ENCODE data around the gene C5orf46.
A peak's percentile ranks its signal among the peaks of the same experiment; 100 is the strongest.

Gene C5orf46

DNA sequence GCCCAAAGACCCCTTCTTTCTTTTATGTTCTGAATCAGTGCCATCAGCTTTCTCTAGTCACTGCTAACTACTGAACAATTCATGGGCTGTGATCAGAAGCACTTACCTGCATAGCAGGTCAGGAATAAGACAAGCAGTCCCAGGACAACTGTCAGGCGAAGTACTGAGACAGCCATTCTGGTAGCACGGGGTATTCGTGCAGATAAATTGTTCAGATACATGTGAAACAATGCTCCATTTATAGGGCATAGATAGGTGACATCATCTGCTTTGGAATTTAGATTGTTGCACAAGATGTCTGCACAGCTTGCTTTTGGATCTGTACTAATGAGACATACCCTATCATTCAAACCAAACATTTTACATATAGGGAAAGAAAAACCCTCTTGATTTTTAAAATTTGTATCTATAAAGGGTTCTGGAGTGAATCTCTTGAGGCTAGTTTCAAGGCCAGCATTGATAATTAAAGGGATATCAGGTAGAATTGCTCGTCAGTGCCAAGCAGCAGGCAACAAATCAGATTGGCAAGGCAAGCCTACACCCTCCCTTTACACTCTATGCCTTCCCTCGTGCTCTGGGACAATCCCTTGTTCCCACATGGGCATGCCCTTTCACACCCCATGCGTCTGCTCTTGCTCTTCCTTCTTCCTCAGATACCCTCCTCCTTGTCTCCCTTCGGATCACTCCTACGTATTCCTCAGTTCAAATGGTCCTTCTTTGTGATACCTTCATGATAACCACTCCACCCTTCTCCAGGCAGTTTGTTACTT lies at the start of gene C5orf46:
TSS of gene C5orf46 (minus strand) at position 213 of the 770 bp plus-strand sequence. CDS start at position 176, 37 bp downstream.
- TF ChIP-seq GATA2 (IDR thresholded peaks at IDR 0.05; ENCODE audit: low read depth, low read length) (no peak), GATA3 (IDR thresholded peaks at IDR 0.05; ENCODE audit: low read depth, low read length) (no peak)

DNA sequence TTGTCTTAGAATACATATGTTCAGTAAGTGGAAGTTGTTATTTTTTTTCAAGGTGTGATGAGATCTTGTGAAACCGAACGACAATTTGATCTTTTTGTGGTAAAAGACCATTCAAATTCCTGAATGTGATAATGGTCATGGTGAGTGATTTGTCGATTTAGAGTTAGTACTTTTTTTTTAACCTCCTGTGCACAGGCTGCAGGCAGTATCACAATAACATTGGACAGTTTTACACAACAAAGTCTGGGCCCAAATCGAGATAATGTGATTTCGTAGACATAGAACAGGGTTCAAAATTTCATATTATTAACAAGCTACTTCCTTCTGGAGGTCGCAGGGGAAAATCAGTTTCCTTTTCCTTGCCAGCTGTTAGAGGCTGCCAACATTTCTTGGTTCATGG lies 48.6 kb upstream of the C5orf46 start:
- no peak for TF ChIP-seq GATA3 (IDR thresholded peaks at IDR 0.05; ENCODE audit: low read depth, low read length)
- no peak for TF ChIP-seq GATA2 (IDR thresholded peaks at IDR 0.05; ENCODE audit: low read depth, low read length)

DNA sequence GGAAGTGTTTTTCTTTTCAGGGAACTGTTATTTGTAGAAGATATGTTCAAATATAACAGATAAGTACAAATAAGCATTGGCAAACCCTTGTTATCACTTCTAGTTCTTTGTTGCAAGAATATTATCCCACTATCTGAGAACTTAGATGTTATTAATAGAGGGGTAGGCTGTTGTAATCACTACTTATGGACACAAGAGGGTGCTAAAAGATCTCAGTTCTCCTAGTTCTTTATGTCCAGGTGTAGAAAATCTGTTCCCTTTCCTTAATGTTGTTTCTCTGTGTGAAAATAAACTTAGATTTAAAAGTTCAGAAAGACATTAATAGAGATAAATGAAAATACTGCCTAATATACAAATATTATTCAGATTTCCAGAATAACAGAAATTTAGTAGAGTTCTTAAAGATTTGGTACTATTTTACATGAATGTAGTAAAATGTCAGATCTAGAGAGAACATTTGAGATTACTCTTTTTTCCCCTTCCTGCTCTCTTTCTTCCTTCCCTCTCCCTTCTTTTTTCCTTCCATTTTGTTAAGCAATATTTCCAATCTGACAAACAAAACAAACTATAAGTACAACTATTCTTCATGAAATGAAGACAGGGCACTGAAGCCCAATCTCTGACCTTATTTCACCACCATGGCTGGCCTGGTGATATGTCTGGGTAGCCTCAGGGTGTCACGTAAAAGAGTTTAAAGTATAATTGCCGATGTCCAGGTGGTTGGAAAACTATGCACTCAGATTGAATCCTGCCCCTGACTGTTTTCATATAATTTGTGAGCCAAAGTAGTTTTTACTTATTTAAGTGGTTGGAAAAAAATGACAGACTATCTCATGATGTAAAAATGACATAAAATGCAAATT lies 43.6 kb upstream of the C5orf46 start:
- no peak for TF ChIP-seq GATA2 (IDR thresholded peaks at IDR 0.05; ENCODE audit: low read depth, low read length)
- TF ChIP-seq GATA3 (IDR thresholded peaks at IDR 0.05; ENCODE audit: low read depth, low read length) = no peak

DNA sequence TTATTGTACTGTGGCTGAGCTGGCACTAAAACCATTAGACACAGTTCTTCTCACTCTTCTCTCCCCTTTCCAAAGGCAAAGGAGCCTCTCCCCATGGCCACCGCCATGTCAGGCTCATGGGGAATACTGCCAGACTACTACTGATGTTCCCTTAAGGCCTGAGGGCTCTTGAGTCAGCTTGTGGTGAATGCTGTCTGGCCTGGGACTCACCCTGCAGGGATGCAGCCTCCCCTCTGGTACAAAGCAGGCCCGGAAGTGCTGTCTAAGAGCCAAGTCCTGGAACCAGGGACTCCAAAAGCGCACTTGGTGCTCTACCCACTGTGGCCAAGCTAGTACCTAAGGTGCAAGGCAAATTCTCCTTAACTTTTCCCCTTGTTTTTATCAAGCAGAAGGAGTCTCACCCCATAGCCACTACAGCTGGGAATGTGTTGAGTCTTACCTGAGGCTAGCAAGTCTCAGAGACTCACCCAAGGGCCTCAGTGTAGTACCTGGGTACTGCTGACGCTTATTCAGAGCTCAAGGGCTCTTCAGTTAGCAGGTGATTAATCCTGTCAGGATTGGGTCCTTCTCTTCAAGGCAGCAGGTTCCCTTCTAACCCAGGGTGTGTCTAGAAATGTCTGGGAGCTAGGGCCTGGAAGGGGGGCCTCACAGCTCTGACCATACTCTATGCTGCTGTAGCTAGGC lies 33.2 kb upstream of the C5orf46 start:
- TF ChIP-seq GATA2 (IDR thresholded peaks at IDR 0.05; ENCODE audit: low read depth, low read length) = no peak
- TF ChIP-seq GATA3 (IDR thresholded peaks at IDR 0.05; ENCODE audit: low read depth, low read length) = no peak

DNA sequence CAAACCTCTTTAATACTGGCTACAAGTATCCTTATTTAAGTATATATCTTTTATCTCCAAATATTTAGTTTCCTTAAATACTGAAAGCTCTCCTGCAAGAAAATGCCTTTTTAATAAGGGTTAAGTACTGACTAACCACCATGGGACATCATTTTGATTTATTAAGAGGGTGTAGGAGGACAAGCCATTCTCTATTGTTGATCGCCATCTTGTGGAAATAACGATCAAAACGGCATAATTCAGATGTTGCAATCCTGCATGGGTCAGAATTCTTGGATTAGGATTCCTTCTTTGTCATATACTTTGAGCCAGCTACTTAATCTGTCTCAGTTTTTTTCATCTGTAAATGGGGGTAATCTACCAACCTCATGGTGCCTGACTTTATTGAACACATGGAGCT lies 28.7 kb upstream of the C5orf46 start:
- TF ChIP-seq GATA3 (IDR thresholded peaks at IDR 0.05; ENCODE audit: low read depth, low read length) = no peak
- no peak for TF ChIP-seq GATA2 (IDR thresholded peaks at IDR 0.05; ENCODE audit: low read depth, low read length)

DNA sequence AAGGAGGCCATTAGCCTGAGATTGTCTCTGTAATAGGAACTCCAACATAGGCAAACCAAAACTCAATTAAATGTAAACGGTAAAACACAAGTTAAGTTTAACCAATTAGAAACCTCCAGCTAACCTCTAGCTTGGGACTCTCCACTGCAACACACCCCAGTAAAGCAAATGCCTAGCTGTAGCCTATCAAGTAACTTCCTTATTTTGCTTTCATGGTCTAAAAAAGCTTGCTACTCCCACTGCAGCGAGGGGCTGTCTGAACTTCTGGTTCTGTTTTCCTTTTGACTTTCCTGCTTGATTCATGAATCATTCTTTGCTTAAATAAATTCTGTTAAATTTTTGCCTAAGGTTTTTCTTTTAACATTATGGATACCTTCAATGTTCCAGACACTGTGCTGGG lies 24.4 kb upstream of the C5orf46 start:
- no peak for TF ChIP-seq GATA3 (IDR thresholded peaks at IDR 0.05; ENCODE audit: low read depth, low read length)
- TF ChIP-seq GATA2 (IDR thresholded peaks at IDR 0.05; ENCODE audit: low read depth, low read length) = no peak

DNA sequence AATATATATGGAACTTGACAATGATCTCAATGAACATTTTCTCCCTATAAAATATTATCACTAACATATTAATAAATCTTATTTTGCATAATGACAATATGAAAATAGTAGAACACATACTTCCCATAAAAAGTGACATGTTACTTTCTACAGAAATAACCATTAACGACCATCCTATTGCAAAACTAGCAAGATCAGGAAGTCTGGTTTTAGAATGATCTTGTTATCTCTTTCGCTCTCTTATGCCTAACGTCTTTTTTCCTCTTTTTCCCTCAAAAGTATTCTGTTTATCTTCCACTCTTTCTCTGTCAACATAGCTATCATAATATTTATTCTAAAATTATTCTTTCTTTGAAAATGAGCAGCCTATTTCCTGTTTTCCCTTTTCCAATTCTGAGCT lies 21.6 kb upstream of the C5orf46 start:
- TF ChIP-seq GATA3 (IDR thresholded peaks at IDR 0.05; ENCODE audit: low read depth, low read length) (no peak), GATA2 (IDR thresholded peaks at IDR 0.05; ENCODE audit: low read depth, low read length) (no peak)

DNA sequence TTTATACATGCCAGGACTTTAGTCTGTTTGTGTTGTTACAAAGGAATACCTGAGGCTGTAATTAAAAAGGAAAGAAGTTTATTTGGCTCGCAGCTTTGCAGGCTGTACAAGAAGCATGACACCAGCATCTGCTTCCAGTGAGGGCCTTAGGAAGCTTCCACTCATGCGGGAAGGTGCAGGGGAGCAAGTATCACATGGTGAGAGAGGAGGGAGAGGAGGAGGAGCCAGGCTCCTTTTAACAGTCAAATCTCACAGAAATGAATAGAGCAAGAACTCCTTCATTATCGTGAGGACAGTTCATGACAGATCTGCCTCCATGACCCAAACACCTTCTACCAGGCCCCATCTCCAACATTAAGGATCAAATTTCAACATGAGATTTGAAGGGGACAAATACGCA lies 18.7 kb upstream of the C5orf46 start:
- TF ChIP-seq GATA2 (IDR thresholded peaks at IDR 0.05; ENCODE audit: low read depth, low read length) (no peak), GATA3 (IDR thresholded peaks at IDR 0.05; ENCODE audit: low read depth, low read length) (no peak)

DNA sequence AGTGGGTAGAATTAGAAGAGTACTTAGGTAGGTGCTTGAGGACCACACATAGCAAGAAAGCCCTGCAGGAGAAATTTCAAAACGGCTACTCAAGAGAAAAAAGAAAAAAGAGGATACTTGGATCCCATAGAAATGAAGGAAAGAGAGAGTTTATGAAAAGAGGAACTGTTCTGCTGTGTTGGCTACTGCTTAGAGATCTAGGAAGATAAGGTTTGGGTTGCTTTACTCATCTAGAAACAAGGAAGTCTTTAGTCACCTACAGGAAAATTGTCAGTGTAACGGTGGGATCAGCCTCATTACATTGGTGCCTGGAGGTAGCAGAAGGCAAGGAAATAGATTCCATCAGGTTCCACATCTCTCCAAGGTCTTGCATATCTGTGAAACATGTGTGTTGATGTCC lies 14.8 kb upstream of the C5orf46 start:
- no peak for TF ChIP-seq GATA3 (IDR thresholded peaks at IDR 0.05; ENCODE audit: low read depth, low read length)
- 0 out of 2 replicates have a peak, but pooled peaks have one; percentile 8 for TF ChIP-seq GATA2 (IDR thresholded peaks at IDR 0.05; ENCODE audit: low read depth, low read length)

DNA sequence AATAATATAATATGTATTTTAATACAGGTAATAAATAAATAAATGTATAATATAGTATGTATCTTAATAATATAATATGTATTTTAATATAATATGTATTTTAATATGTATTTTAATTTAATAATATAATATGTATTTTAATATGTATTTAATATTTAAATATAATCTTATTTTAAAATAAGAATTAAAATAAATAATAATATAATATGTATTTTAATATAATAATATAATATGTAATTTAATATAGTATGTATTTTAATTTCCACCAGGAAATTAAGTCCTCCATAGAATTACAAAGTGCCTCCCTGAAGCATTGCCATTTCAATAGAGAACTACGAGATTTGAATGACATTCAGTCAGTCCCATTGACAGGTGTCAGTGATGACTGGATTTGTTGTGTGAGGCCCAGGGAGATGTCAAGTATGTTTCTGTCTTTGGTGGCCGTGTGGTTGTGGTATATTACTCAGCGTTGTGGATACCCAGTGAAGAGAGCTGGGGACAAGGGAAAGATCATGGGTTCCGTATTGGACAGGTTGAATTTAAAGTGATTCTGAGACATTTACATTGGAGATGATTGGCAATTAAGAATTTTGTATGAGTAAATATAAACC lies 14.2 kb upstream of the C5orf46 start:
- TF ChIP-seq GATA2 (IDR thresholded peaks at IDR 0.05; ENCODE audit: low read depth, low read length) = no peak
- no peak for TF ChIP-seq GATA3 (IDR thresholded peaks at IDR 0.05; ENCODE audit: low read depth, low read length)

DNA sequence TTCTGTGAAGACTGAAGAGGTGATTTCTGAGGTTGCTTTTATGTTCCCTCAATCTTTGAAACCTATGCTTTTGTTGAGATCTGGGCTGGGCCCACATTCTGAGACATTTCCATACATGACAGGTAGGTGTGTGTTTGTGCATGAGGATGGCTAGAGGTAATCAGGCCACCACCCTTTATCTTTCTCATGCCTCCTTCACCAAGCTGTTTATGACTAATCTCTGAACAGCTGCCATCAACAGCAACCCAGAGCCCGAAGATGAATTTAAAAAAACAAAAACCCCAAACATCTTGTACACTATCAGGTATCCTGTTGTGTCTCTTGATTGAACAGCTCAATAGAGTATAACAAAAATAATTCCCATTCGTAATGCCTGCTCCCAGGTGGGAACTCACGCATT lies 12.6 kb upstream of the C5orf46 start:
- no peak for TF ChIP-seq GATA3 (IDR thresholded peaks at IDR 0.05; ENCODE audit: low read depth, low read length)

DNA sequence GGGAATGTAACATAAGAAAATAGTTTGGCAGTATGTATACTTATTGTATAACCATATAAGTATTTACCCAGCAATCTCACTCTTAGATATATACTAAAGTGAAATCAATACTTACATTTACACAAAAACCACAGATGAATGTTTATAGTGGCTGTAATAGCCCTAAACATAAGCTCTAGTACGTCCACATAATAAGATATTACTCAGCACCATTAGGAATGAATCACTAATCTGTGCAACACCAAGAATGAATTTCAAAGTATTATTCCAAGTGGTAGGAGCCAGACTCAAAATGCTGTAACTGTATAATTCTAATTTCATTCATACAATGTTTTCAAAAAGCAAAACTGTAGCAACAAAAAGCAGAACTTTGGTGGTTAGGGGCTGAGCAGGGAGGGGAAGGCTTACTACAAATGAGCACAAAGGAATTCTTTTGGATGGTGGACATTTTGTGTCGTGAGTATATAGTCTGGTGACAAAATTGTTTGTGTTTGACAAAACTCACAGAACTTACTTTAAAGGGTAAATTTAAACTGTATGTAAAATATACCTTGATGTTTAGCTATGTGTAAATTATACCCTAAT lies 11.9 kb upstream of the C5orf46 start:
- no peak for TF ChIP-seq GATA3 (IDR thresholded peaks at IDR 0.05; ENCODE audit: low read depth, low read length)

DNA sequence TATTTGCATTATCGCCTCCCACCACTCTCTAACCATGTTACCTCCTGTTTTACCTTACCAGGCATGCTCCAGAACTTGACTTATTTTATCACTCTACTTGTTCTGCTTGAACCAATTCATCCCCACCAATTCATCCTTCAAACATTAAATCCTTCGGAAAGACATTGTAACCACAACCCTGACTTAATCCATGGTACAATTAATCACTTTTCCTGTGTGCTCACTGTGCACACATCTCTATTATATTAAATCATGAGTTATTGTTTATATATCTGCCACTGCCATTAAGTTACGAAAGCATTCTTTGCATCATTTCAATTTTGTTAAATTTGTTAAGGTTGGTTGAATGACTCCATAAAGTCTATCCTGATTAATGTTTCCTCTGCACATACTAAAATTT lies 7.4 kb upstream of the C5orf46 start:
- no peak for TF ChIP-seq GATA2 (IDR thresholded peaks at IDR 0.05; ENCODE audit: low read depth, low read length)
- TF ChIP-seq GATA3 (IDR thresholded peaks at IDR 0.05; ENCODE audit: low read depth, low read length) = no peak

DNA sequence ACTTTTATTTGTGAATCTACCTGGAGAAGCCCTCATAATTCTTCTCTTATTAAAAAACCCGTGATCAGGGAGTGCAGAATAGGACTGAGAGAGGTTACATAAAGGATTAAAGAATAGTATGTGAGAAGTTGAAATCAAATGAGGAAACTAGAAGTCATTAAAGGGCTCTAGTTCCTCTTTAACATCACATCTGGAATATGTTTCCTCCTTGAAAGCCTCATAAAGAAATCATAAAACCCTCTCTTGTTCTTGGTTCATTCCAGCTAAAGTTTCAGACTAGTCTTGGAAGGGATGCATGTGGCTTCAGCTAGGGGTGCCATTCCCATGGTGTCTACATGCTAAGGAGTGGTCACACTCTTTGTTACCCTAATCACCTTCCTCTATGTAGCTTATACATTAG lies 5.7 kb upstream of the C5orf46 start:
- TF ChIP-seq GATA3 (IDR thresholded peaks at IDR 0.05; ENCODE audit: low read depth, low read length) (no peak), GATA2 (IDR thresholded peaks at IDR 0.05; ENCODE audit: low read depth, low read length) (no peak)
